Measurements from ENCODE around the gene XRCC4.
"Not testable (repeated sequence)": the region's sequence is repeated elsewhere in the genome, so short reads cannot be mapped to it uniquely, and the experiment has no call there.

The XRCC4 gene

GRCh38 chr5:83246071-83246470 lies 168.7 kb downstream of the XRCC4 start:
- WGBS, 2 experiments, result no CpG with 5 or more reads among the region's 1 CpG
- Histone ChIP-seq H3K27me3 (ENCODE audit: control insufficient read depth, insufficient read depth, low read length, poor library complexity, severe bottlenecking) (no peaks in the 10 kb centered on the region), H3K9me3 (ENCODE audit: control insufficient read depth, low read length) (no peaks in the 10 kb centered on the region), H3K4me1 (ENCODE audit: control insufficient read depth, insufficient read depth, low read length) (no peaks in the 10 kb centered on the region), H3K4me3 (ENCODE audit: insufficient read depth, low read depth, low read length) (no peak overlapping the region), H3K27ac (ENCODE audit: insufficient read depth, low read depth, low read length, poor library complexity, severe bottlenecking) (no peak overlapping the region), H3K36me3 (ENCODE audit: control insufficient read depth, insufficient read depth, low read length) (no peaks in the 10 kb centered on the region)

DNA sequence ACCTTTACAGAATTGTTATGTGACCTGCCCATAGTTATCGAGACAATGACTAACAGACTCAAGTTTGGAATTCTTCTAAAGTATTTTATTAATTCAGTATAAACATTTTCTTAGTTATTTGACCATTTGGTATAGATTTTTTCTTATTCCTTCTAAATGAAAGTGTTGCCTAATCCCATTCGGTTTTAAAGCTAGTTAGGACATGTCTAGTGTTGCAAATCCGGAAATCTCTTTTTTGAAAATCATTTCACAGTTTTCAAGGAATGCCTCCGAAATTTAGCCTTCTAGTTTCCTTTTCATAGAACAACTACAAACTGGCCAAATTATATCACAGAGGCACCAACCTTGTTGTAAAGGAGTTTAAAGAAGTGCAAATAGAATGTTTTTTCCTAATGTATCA lies 171.8 kb downstream of the XRCC4 start:
- WGBS, 2 experiments, result 93 to 96% methylated on average over 2 to 3 of the region's 4 CpGs
- Histone ChIP-seq H3K36me3 (ENCODE audit: control insufficient read depth, insufficient read depth, low read length) (no peaks in the 10 kb centered on the region), H3K27me3 (ENCODE audit: control insufficient read depth, insufficient read depth, low read length, poor library complexity, severe bottlenecking) (no peaks in the 10 kb centered on the region), H3K4me3 (ENCODE audit: insufficient read depth, low read depth, low read length) (no peak overlapping the region), H3K9me3 (ENCODE audit: control insufficient read depth, low read length) (no peaks in the 10 kb centered on the region), H3K27ac (ENCODE audit: insufficient read depth, low read depth, low read length, poor library complexity, severe bottlenecking) (no peak overlapping the region), H3K4me1 (ENCODE audit: control insufficient read depth, insufficient read depth, low read length) (no peaks in the 10 kb centered on the region)

- 95 to 100% methylated on average over 1 of the region's 1 CpG for WGBS, 2 experiments
- Histone ChIP-seq H3K27me3 (ENCODE audit: control insufficient read depth, insufficient read depth, low read length, poor library complexity, severe bottlenecking) (no peaks in the 10 kb centered on the region), H3K4me1 (ENCODE audit: control insufficient read depth, insufficient read depth, low read length) (no peaks in the 10 kb centered on the region), H3K36me3 (ENCODE audit: control insufficient read depth, insufficient read depth, low read length) (no peaks in the 10 kb centered on the region), H3K27ac (ENCODE audit: insufficient read depth, low read depth, low read length, poor library complexity, severe bottlenecking) (no peak overlapping the region), H3K9me3 (ENCODE audit: control insufficient read depth, low read length) (no peaks in the 10 kb centered on the region), H3K4me3 (ENCODE audit: insufficient read depth, low read depth, low read length) (no peak overlapping the region)
Observed at GRCh38 chr5:83251849-83252248, 174.5 kb downstream of the XRCC4 start.

DNA sequence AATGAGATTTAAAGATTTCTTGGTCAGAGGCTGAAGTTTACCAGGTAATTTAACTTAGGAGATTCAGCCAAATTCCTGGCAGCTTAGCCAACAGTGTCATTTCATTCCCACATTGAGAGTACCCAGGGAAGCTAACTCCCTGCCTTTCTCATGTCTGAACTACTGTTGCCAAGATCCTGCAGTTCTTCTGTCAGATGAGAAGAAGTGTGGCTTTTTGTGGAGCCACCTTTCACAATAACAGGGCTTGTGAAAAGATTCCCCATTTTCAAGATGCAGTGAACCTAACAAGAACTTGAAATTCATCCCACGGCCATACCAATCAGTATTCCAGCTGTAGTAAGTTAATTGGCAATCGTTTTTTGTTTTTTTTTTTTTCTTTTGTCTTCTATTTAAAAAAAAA lies 176.4 kb downstream of the XRCC4 start:
- no peaks in the 10 kb centered on the region for H3K4me1 ChIP-seq (ENCODE audit: control insufficient read depth, insufficient read depth, low read length)
- H3K27ac ChIP-seq (ENCODE audit: insufficient read depth, low read depth, low read length, poor library complexity, severe bottlenecking), result no peak overlapping the region
- WGBS, 2 experiments, result 80 to 90% methylated on average over 1 of the region's 2 CpGs
- no peaks in the 10 kb centered on the region for H3K27me3 ChIP-seq (ENCODE audit: control insufficient read depth, insufficient read depth, low read length, poor library complexity, severe bottlenecking)
- H3K36me3 ChIP-seq (ENCODE audit: control insufficient read depth, insufficient read depth, low read length), result no peaks in the 10 kb centered on the region
- H3K4me3 ChIP-seq (ENCODE audit: insufficient read depth, low read depth, low read length), result no peak overlapping the region
- H3K9me3 ChIP-seq (ENCODE audit: control insufficient read depth, low read length), result no peaks in the 10 kb centered on the region

DNA sequence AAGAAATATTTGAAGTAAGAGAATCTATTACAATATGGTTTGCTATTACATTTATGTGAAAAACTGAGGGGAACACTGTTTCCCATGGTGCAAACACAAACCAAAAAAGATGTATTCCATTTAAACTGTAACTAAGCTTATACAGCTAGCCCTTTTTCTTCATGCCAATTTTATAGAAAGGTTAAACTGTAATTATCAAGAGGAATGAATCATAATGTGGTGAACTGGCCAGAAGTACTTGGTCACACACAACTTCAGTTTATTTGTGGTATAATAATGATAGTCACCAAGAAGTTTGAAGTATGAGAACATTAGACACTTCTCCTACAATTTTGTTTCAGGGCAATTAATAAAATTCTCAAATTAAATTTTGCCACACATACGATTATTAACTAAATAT lies 177.9 kb downstream of the XRCC4 start:
- WGBS, 2 experiments, result 100% methylated on average over 1 of the region's 1 CpG
- no peaks in the 10 kb centered on the region for H3K9me3 ChIP-seq (ENCODE audit: control insufficient read depth, low read length)
- H3K27me3 ChIP-seq (ENCODE audit: control insufficient read depth, insufficient read depth, low read length, poor library complexity, severe bottlenecking), result no peaks in the 10 kb centered on the region
- H3K27ac ChIP-seq (ENCODE audit: insufficient read depth, low read depth, low read length, poor library complexity, severe bottlenecking), result no peak overlapping the region
- no peak overlapping the region for H3K4me3 ChIP-seq (ENCODE audit: insufficient read depth, low read depth, low read length)
- H3K36me3 ChIP-seq (ENCODE audit: control insufficient read depth, insufficient read depth, low read length), result no peaks in the 10 kb centered on the region
- H3K4me1 ChIP-seq (ENCODE audit: control insufficient read depth, insufficient read depth, low read length), result no peaks in the 10 kb centered on the region

DNA sequence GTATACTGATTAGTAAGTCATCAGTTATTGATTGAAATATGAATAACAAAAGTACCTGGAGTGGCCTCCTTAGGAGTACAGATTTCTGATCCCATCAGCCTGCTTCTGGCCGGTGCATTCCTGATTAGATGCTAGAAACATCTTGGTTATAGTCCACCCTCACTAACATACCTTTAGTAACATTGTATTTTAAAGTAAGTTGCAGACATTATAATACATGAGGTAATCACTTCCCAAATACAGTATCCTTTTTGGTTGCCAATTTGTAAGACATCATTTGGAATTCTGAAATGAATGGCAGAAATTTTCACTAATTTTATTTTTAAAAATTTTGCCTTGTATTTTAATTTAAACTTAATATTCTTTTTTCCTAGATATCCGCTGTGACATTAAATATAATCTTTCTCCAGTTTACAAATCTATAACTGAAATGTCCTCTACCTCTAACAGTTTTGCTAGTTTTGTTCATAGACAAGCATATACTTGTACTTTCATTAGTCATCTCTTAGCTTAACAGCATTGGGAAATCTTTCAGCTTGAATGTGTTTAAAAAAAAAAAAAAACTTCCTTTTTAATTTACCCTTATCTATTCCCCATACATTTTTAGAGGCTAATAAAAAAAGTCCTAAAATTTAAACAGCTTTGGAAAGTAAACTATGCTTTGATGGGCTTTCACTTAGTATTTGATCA lies 178.9 kb downstream of the XRCC4 start:
- H3K9me3 ChIP-seq (ENCODE audit: control insufficient read depth, low read length), result no peaks in the 10 kb centered on the region
- H3K36me3 ChIP-seq (ENCODE audit: control insufficient read depth, insufficient read depth, low read length), result no peaks in the 10 kb centered on the region
- WGBS, 2 experiments, result 40 to 74% methylated on average over 1 to 2 of the region's 2 CpGs
- H3K4me1 ChIP-seq (ENCODE audit: control insufficient read depth, insufficient read depth, low read length), result no peaks in the 10 kb centered on the region
- H3K4me3 ChIP-seq (ENCODE audit: insufficient read depth, low read depth, low read length), result no peak overlapping the region
- H3K27me3 ChIP-seq (ENCODE audit: control insufficient read depth, insufficient read depth, low read length, poor library complexity, severe bottlenecking), result no peaks in the 10 kb centered on the region
- H3K27ac ChIP-seq (ENCODE audit: insufficient read depth, low read depth, low read length, poor library complexity, severe bottlenecking), result no peak overlapping the region

DNA sequence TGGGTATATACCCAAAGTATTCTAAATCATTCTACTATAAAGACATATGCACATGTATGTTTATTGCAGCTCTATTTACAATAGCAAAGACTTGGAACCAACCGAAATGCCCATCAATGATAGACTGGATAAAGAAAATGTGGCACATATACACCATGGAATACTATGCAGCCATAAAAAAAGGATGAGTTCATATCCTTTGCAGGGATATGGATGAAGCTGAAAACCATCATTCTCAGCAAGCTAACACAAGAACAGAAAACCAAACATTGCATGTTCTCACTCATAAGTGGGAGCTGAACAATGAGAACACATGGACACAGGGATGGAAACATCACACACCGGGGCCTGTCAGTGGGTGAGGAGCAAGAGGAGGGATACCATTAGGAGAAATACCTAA lies 180.3 kb downstream of the XRCC4 start:
- 95% methylated on average over 2 of the region's 2 CpGs for WGBS, 2 experiments
- not testable (repeated sequence) for H3K36me3 ChIP-seq (ENCODE audit: control insufficient read depth, insufficient read depth, low read length); H3K27ac ChIP-seq (ENCODE audit: insufficient read depth, low read depth, low read length, poor library complexity, severe bottlenecking); H3K4me3 ChIP-seq (ENCODE audit: insufficient read depth, low read depth, low read length); H3K27me3 ChIP-seq (ENCODE audit: control insufficient read depth, insufficient read depth, low read length, poor library complexity, severe bottlenecking); H3K4me1 ChIP-seq (ENCODE audit: control insufficient read depth, insufficient read depth, low read length); H3K9me3 ChIP-seq (ENCODE audit: control insufficient read depth, low read length)

GRCh38 chr5:83265318-83265717 lies 188.0 kb downstream of the XRCC4 start:
- no peak overlapping the region for H3K4me3 ChIP-seq (ENCODE audit: insufficient read depth, low read depth, low read length)
- no peak overlapping the region for H3K27ac ChIP-seq (ENCODE audit: insufficient read depth, low read depth, low read length, poor library complexity, severe bottlenecking)
- no peaks in the 10 kb centered on the region for H3K9me3 ChIP-seq (ENCODE audit: control insufficient read depth, low read length)
- H3K27me3 ChIP-seq (ENCODE audit: control insufficient read depth, insufficient read depth, low read length, poor library complexity, severe bottlenecking), result no peaks in the 10 kb centered on the region
- 88 to 94% methylated on average over 2 of the region's 2 CpGs for whole genome bisulfite sequencing, 2 experiments
- no peaks in the 10 kb centered on the region for H3K36me3 ChIP-seq (ENCODE audit: control insufficient read depth, insufficient read depth, low read length)
- H3K4me1 ChIP-seq (ENCODE audit: control insufficient read depth, insufficient read depth, low read length), result no peaks in the 10 kb centered on the region

DNA sequence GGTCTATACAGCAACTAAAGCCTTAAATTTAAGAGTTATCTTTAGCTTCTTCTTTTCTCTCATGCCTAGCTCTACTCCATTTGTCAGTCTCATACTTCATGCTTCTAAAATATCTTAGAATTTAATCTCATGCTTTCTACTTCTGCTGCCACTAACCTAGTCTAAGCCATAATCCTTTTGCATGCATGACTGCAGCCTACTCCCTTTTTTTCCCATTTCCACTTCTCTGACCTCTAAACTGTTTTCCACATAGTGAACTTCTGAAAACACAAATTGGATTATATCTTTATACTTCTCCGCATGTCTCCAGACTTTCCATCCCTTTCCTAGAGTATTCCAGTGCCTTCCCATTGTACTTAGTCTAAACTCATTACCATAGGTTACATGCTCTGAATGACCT lies 193.0 kb downstream of the XRCC4 start:
- Histone ChIP-seq H3K27me3 (ENCODE audit: control insufficient read depth, insufficient read depth, low read length, poor library complexity, severe bottlenecking) (no peaks in the 10 kb centered on the region), H3K27ac (ENCODE audit: insufficient read depth, low read depth, low read length, poor library complexity, severe bottlenecking) (no peak overlapping the region), H3K4me3 (ENCODE audit: insufficient read depth, low read depth, low read length) (no peak overlapping the region), H3K36me3 (ENCODE audit: control insufficient read depth, insufficient read depth, low read length) (no peaks in the 10 kb centered on the region), H3K9me3 (ENCODE audit: control insufficient read depth, low read length) (no peaks in the 10 kb centered on the region), H3K4me1 (ENCODE audit: control insufficient read depth, insufficient read depth, low read length) (no peaks in the 10 kb centered on the region)
- WGBS, 2 experiments, result 87 to 100% methylated on average over 1 of the region's 1 CpG

DNA sequence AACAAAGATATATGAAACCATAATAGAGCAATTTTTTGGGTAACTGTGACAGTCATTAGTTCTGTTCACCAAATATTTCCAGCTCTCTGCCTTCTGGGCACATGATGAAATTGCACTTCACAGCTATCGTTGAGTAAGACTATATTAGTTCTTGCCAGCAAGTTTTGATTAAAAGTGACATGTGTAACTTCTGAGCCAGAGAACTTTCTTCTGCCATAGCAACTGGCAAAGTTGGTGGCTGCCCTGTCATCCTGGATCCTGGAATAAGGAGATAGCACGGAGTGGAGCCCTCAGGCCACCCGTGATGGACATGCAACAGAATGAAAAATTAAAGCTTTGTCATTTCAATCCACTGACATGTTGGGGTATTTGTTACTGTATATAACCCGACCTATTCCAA lies 199.8 kb downstream of the XRCC4 start:
- no peak overlapping the region for H3K27ac ChIP-seq (ENCODE audit: insufficient read depth, low read depth, low read length, poor library complexity, severe bottlenecking)
- WGBS, 2 experiments, result 87 to 91% methylated on average over 3 to 4 of the region's 4 CpGs
- H3K27me3 ChIP-seq (ENCODE audit: control insufficient read depth, insufficient read depth, low read length, poor library complexity, severe bottlenecking), result no peaks in the 10 kb centered on the region
- H3K36me3 ChIP-seq (ENCODE audit: control insufficient read depth, insufficient read depth, low read length), result no peaks in the 10 kb centered on the region
- H3K9me3 ChIP-seq (ENCODE audit: control insufficient read depth, low read length), result no peaks in the 10 kb centered on the region
- H3K4me3 ChIP-seq (ENCODE audit: insufficient read depth, low read depth, low read length), result no peak overlapping the region
- H3K4me1 ChIP-seq (ENCODE audit: control insufficient read depth, insufficient read depth, low read length), result peaks cover 5% of the 10 kb centered on the region

DNA sequence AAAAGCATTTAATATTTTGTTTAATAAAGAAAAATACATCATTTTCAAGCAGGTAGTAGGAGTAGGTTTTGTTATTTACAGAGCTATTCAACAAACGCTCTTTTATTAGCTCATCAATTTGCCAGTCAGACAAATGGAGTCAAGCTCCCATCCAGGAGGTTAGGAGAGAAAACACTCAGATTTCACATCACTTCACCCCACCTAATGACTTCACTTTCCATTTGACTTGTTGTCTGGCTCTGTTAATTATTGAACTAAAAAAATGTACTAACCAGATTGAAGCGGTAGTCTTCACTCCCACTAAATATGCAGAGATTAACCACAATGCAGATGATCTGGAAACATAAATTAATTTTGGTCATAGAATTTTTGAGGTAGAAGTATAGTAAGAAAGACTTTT lies 200.6 kb downstream of the XRCC4 start:
- H3K27ac ChIP-seq (ENCODE audit: insufficient read depth, low read depth, low read length, poor library complexity, severe bottlenecking), result no peak overlapping the region
- H3K27me3 ChIP-seq (ENCODE audit: control insufficient read depth, insufficient read depth, low read length, poor library complexity, severe bottlenecking), result no peaks in the 10 kb centered on the region
- WGBS, 2 experiments, result 81 to 100% methylated on average over 1 of the region's 2 CpGs
- no peaks in the 10 kb centered on the region for H3K9me3 ChIP-seq (ENCODE audit: control insufficient read depth, low read length)
- H3K4me1 ChIP-seq (ENCODE audit: control insufficient read depth, insufficient read depth, low read length), result peaks cover 5% of the 10 kb centered on the region
- H3K4me3 ChIP-seq (ENCODE audit: insufficient read depth, low read depth, low read length), result no peak overlapping the region
- H3K36me3 ChIP-seq (ENCODE audit: control insufficient read depth, insufficient read depth, low read length), result no peaks in the 10 kb centered on the region

All from ectodermal cell (in vitro differentiated cells).